Measurements from ENCODE around the gene DNAI1.
A peak's percentile ranks its signal among the peaks of the same experiment; 100 is the strongest.

The DNAI1 gene

GRCh38 chr9:34486572-34486971, 28.0 kb downstream of the DNAI1 start:
- DNase-seq (ENCODE audit: low read depth): no peak
- no peak for TF ChIP-seq CTCF (conservative IDR thresholded peaks at IDR 0.05; ENCODE audit: low read depth, low read length)
- no peak overlapping the region for H3K4me3 ChIP-seq (ENCODE audit: low read length)

DNA sequence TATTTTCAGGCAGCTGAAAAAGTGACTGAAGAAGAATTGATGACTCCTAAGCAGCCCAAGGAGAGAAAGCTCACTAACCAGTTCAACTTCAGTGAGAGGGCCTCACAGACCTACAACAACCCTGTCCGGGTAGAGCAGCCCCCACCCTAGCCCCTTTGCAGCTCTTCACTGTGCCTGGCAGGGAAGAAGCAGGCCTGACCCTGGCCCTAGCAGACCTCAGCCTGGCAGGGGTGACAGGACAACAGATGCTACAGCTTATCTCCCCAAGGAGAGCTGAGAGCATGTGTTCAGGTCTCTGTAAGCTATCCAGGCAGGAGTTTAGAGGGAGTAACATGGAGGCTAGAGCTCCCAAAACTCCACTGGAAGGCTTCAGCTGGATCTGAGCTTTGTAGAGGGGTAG, 31.8 kb downstream of the DNAI1 start:
- no peak for TF ChIP-seq CTCF (conservative IDR thresholded peaks at IDR 0.05; ENCODE audit: low read depth, low read length)
- no peak overlapping the region for H3K4me3 ChIP-seq (ENCODE audit: low read length)
- no peak for DNase-seq (ENCODE audit: low read depth)

DNA sequence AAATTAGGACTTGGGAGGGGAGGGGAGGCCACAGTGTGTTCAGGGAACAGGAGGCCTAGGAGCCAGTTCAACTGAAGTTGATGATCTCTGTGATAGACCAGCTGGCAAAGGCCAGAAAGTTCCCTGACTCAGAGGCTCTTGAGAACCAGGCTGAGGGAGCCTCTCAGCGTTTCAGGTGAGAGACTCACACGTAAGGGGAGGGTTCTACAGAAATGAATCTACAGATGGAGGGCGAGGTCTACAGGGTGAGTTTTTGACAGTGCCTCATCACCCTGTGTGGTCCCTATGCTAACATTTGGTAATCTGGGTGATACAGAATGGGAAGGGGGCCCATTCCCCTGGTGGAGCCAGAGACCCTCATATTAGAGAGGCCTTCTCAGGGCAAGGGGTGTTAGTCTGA, 32.2 kb downstream of the DNAI1 start:
- TF ChIP-seq CTCF (conservative IDR thresholded peaks at IDR 0.05; ENCODE audit: low read depth, low read length): no peak
- no peak overlapping the region for H3K4me3 ChIP-seq (ENCODE audit: low read length)
- DNase-seq (ENCODE audit: low read depth): no peak

- no peak for TF ChIP-seq CTCF (conservative IDR thresholded peaks at IDR 0.05; ENCODE audit: low read depth, low read length)
- no peak overlapping the region for H3K4me3 ChIP-seq (ENCODE audit: low read length)
- DNase-seq (ENCODE audit: low read depth): no peak
Observed at GRCh38 chr9:34491596-34491995, 33.0 kb downstream of the DNAI1 start.

DNA sequence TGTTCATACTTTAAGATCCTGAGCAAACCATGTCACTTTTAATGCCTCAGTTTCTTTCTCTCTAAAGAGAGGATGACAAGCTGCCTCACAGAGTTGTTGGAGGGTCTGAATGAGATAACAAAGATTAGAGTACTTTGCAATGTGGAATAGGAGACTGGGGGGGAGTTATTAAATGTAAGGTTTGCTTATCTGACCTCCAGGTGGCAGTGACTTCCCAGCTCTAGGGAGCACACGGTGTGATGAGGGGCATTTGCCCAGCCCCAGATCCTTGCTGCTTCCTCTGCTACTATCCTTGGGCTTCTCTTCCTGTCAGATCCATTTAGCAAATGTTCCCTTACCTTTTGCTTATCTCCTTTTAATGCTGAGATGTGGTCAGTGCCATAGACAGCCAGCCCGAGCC, 33.4 kb downstream of the DNAI1 start:
- TF ChIP-seq CTCF (conservative IDR thresholded peaks at IDR 0.05; ENCODE audit: low read depth, low read length): peak; percentile 19
- DNase-seq (ENCODE audit: low read depth): no peak
- no peak overlapping the region for H3K4me3 ChIP-seq (ENCODE audit: low read length)

GRCh38 chr9:34493972-34494535, 35.4 kb downstream of the DNAI1 start:
- DNase-seq (ENCODE audit: low read depth): no peak
- TF ChIP-seq CTCF (conservative IDR thresholded peaks at IDR 0.05; ENCODE audit: low read depth, low read length): no peak
- H3K4me3 ChIP-seq (ENCODE audit: low read length): no peak overlapping the region

GRCh38 chr9:34496149-34496712, 37.6 kb downstream of the DNAI1 start:
- no peak overlapping the region for H3K4me3 ChIP-seq (ENCODE audit: low read length)
- TF ChIP-seq CTCF (conservative IDR thresholded peaks at IDR 0.05; ENCODE audit: low read depth, low read length): no peak
- no peak for DNase-seq (ENCODE audit: low read depth)
